Measurements from ENCODE around the gene SYT1. TPM values are rescaled to one million over a fixed set of nuclear protein-coding genes. Genes with fewer than 3 reads are reported as not detected.

The SYT1 gene
- total and polyA plus RNA-seq, 8 donors, result 0.16 to 1.2 (median 0.26) TPM

DNA sequence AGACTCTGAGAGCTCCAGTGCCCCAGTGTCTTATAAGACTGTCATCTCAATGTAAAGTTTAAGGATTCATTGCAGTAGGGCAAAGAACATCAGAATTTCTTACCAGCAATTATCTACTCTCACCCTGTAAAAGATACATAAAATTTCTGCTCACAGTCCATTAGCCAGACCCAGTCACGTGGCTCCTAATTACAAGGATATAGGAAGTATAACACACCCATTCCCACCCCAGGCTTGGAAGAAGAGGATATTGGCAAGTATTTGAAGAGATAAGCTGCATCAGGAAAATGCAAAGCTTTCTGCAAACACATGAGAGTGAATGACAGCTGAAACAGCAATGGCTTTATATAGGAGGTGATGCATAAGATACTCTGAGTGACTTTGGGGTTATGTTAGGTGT lies 14.3 kb downstream of the SYT1 start:
- FAIRE-seq (no peak), ATAC-seq (no peak), DNase-seq (no peak)
- no peak overlapping the region for H3K4me3 ChIP-seq
- no peak overlapping the region for H3K27ac ChIP-seq
- intact Hi-C loops (cut with DNase I), result no loop called here
- TF ChIP-seq, protein P1, sequence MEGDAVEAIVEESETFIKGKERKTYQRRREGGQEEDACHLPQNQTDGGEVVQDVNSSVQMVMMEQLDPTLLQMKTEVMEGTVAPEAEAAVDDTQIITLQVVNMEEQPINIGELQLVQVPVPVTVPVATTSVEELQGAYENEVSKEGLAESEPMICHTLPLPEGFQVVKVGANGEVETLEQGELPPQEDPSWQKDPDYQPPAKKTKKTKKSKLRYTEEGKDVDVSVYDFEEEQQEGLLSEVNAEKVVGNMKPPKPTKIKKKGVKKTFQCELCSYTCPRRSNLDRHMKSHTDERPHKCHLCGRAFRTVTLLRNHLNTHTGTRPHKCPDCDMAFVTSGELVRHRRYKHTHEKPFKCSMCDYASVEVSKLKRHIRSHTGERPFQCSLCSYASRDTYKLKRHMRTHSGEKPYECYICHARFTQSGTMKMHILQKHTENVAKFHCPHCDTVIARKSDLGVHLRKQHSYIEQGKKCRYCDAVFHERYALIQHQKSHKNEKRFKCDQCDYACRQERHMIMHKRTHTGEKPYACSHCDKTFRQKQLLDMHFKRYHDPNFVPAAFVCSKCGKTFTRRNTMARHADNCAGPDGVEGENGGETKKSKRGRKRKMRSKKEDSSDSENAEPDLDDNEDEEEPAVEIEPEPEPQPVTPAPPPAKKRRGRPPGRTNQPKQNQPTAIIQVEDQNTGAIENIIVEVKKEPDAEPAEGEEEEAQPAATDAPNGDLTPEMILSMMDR (IDR thresholded peaks at IDR 0.05), result no peak
- no peaks in the 10 kb centered on the region for H3K36me3 ChIP-seq
- no peaks in the 10 kb centered on the region for H3K27me3 ChIP-seq
- H3K9me3 ChIP-seq, result no peaks in the 10 kb centered on the region
- WGBS, 2 donors, result 47 to 49% methylated on average over 1 of the region's 1 CpG
- no peaks in the 10 kb centered on the region for H3K4me1 ChIP-seq

DNA sequence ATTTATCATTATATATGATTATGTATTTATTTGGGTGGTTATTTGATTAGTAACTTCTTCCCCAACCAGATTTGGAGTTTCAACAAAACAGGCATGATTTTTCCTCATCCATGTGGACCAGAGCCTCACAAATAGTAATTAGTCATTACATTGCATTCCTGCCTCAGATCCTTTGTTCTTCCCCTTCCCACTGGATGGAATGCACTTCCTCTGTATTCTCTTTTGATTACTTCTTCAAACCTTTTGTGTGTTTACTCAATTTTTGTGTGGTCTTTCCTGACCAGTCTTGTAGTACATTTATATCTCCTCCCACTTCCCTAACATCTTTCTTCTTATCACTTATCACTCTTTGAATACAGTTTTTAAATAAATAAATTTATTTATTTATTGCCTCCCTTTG lies 15.5 kb downstream of the SYT1 start:
- no peaks in the 10 kb centered on the region for H3K9me3 ChIP-seq
- no peaks in the 10 kb centered on the region for H3K4me1 ChIP-seq
- H3K4me3 ChIP-seq, result no peak overlapping the region
- TF ChIP-seq, protein P1 (IDR thresholded peaks at IDR 0.05), result no peak
- H3K36me3 ChIP-seq, result no peaks in the 10 kb centered on the region
- FAIRE-seq (no peak), ATAC-seq (no peak), DNase-seq (no peak)
- intact Hi-C loops (cut with DNase I), result no loop called here
- H3K27ac ChIP-seq, result no peak overlapping the region
- no peaks in the 10 kb centered on the region for H3K27me3 ChIP-seq

DNA sequence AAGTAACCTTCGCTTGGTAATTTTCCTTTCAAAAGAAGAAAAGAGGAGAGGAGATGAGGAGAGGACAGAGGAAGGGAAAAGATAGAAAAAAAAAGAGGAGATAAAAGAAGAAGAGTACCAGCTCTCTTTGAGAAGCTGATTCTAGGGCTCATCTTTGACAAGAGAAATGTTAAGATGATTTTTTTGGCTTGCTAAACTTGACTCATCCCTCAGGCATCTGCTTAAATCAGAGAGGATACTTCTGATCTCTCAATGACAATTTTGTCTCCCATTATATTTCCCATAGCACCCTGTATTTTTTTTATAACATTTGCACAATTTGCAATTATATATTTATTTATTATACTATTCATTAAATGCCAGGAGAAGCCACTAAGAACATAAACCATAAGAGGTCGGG lies 17.1 kb downstream of the SYT1 start:
- Histone ChIP-seq H3K4me1 (no peaks in the 10 kb centered on the region), H3K27ac (no peak overlapping the region), H3K36me3 (no peaks in the 10 kb centered on the region), H3K9me3 (no peaks in the 10 kb centered on the region), H3K4me3 (no peak overlapping the region), H3K27me3 (no peaks in the 10 kb centered on the region)
- ATAC-seq (no peak), FAIRE-seq (no peak), DNase-seq (no peak)
- WGBS, 2 donors, result 55 to 77% methylated on average over 2 of the region's 2 CpGs
- intact Hi-C loops (cut with DNase I), result no loop called here
- TF ChIP-seq, protein P1 (IDR thresholded peaks at IDR 0.05), result no peak

DNA sequence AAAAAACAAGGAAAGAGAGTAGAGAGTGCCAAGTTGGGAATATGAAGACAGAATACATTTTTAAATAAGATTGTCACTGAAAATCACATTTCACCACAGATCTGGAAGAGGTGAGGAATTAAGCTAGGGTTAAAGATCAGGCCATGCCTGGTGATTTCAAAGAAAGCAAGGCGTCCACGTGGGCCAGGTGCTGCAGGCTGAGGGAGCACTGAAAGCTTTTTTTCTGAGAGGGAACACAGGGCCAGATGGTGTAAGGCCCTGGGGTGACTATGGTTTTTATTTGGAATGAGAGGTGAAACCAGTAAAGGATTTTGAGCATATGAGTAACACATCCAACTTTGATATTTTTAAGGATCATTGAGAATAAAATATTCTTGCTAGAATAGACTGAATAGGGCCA lies 20.9 kb downstream of the SYT1 start:
- Histone ChIP-seq H3K4me1 (no peaks in the 10 kb centered on the region), H3K4me3 (no peak overlapping the region), H3K27me3 (no peaks in the 10 kb centered on the region), H3K9me3 (no peaks in the 10 kb centered on the region), H3K36me3 (no peaks in the 10 kb centered on the region), H3K27ac (no peak overlapping the region)
- FAIRE-seq (no peak), DNase-seq (no peak), ATAC-seq (no peak)
- intact Hi-C loops (cut with DNase I), result no loop called here
- TF ChIP-seq, protein P1 (IDR thresholded peaks at IDR 0.05), result no peak
- WGBS, 2 donors, result 23 to 27% methylated on average over 2 of the region's 2 CpGs

DNA sequence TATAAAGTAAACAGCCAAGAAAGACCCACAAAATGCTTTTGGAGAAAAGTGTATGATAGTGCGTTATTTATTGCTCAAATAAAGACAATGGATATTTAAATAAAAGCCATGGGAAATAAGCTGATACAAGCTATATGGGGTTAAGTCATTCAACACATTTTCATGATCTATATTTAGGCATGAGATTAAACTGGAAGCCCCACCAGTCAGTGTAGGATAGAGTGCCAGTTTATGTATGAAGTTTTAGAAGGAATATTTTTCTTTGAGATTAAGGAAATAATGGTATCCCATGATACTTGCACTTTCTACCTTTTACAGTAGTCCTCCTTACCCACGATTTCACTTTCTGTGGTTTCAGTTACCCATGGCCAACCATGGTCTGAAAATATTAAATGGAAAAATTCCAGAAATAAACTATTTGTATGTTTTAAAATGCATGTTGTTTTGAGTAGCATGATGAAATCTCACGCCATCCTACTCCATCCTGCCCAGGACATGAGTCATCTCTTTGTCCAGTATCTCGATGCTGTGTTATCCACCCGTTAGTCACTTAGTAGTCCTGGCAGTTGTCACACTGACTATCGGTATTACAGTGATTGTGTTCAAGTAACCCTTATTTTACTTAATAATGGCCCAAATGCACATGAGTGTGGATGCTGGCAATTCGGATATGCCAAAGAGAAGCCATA lies 22.3 kb downstream of the SYT1 start:
- ATAC-seq (no peak), FAIRE-seq (no peak), DNase-seq (no peak)
- TF ChIP-seq, protein P1 (IDR thresholded peaks at IDR 0.05), result no peak
- 60 to 63% methylated on average over 7 of the region's 7 CpGs for WGBS, 2 donors
- Histone ChIP-seq H3K9me3 (no peaks in the 10 kb centered on the region), H3K4me1 (no peaks in the 10 kb centered on the region), H3K36me3 (no peaks in the 10 kb centered on the region), H3K27ac (no peak overlapping the region), H3K4me3 (no peak overlapping the region), H3K27me3 (no peaks in the 10 kb centered on the region)
- intact Hi-C loops (cut with DNase I), result no loop called here
